COR-L47 (cell line): Measurements from ENCODE around the gene JARID2.

Experiments
- DNase-seq: peaks from one replicate; lab custom pipeline; 2025; lab: John Stamatoyannopoulos, UW

The JARID2 gene

DNA sequence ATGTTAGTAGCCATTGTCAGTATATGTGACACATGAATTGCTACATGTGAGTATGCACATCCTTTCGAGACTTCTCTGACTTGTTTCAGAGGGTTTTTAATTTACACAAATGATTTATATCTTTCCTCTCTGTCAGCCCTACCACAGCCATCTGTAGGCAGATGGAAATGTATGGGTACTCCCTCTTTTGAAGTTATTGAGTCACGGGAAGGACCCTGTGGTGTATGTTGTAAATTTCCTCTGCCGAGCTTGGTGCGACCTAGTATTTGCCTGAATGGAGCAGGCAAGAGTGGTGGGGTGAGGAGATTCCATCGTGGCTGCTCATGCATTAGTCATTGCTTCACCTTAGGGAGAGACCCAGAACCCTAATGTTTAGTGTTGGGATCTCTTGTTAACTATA, 171.9 kb downstream of the JARID2 start:
- no peak for DNase-seq

DNA sequence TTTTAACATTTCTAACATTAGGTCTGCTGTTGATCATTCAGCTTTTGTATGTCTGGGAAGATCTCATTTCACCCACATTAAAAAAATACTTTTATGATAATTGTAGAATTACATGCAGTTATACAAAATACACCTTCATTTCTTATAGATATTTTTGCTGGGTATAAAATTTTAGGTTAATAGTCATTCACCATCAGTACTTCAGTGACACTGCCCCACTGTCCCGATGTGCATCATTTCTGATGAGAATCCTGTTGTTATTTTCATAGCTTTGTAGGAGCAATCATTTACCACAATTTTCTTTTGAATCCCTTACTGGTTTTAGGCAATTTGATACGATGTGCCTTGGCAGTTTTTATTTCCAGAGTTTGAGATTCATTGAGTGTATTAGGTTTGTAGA, 173.6 kb downstream of the JARID2 start:
- no peak for DNase-seq

DNA sequence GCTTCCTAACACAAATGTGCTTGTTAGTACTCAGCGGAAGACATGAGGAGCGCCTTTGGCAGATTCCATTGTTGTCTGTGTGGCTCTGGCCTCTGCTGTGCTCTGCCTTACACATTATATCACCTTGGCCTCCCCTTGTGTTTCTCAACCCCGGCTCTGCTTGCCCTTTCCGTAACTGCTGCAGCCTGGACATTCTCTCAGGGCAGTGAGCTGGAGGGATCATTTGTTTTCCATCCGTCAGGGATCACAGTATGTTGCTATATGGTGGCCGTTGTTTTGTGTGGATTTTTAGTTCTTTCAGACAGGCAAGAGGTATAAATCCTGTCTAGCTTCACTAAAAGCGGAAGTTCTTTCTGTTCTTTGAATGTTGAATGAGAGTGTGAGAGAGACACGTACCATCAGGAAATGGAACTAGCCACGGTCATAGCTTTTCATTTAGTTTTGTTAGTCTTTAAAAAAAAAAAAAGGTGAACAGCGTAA, 175.1 kb downstream of the JARID2 start:
- no peak for DNase-seq

DNA sequence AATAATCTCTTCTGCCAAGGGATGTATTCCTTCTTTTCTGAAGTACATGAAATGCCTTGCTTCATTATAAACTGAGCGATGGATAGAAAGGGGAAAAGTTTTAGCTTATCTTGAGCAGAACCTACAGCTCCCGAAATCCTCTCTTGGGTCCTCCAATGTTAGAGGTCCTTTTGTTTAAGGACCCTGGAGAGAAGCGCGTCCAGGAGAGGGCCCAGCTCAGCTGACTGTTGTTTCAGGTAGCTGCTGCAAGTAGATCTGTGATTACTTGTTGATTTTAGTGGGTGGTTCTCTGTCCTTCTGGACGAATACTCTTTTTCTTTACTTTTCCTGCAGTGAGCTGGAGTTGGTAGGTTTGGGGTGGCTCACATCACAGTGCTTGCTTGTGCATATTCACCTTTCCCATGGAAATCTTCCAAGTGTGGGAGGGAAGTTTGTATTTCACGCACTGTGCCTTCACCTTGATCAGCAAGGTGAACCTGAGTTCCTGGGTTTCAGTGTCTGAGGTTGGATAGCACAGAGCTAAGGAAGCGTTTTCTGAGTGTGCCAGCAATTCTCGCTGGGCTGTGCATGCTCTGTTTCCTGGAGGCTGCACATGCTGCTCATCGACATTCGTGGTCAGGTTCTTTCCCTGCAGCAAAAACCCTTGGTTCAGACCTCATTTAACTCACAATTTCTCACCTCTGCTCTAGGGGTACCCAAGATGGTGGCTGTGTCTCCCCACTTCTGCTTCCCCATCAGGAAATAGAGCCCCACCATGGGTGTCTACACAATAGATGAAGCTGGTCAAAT, 176.3 kb downstream of the JARID2 start:
- no peak for DNase-seq

DNA sequence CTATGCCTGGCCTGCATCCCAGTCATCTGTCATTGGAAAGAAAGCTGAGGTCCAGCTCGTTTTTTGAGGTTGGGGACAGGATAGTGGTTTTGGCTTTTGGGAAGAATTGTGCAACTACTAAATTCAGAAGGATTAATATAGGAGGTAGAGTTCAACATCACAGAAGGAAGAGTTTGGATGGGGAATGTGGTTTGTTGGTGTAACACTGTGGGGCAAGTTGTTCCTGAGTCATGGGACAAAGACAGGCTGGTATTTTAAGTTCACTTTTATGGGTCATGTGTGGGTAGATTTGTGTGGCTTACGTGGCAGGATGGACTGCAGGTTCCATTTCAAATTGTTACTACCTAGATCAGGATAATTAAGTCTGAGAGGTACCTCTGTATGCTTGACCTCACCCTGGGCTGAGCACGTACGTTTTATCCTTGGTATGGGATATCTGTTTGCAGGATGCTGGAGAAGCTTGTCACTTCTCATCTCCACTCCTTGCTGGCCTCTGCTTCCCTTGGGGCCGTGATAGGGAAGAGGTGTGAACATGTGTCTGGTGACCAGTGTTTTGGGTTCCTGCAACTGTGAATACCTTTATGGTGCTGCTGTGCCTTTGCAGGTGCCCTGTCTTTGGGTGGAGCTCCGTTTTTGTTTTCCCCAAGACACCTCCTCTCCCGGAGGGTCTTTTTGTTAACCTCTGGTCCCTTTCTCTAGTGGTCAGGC, 177.6 kb downstream of the JARID2 start:
- no peak for DNase-seq

DNA sequence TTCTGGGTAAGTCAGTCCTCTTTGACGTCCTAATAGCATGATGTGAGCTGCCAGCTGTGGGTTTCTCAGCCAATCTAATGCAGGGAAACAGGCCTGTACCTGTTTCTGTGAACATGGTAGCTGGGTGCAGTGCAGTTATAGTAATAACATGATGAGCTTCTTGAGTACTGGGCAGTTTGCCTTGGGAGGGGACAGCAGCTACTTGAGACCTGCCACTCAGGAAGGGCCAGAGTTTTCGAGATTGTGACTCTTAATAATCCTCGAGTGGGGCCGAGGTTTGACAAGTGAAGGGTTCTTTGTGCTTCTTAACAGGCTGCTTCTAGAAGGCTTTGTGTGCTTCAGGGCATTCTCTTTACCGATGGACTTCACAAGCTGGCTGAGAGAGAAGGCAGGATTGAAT, 180.1 kb downstream of the JARID2 start:
- DNase-seq: no peak

DNA sequence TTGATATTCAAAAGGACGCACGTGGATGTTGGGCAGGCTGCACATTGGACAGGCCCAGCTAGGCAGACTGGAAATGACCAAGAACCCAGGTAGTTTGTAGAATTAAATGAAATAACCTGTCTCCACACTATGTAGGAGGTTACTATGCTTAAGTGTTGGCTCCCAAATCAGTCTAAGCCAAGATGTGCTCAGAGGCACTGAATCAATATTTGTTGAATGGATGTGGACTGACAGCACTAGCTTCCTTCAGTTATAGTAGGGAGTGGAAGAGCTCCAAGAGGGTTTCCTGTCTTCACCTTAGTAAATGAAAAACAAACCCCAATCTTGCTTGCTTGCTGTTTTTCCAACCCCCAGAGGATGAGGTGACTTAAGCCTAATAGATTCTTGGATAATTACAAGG, 180.5 kb downstream of the JARID2 start:
- no peak for DNase-seq

DNA sequence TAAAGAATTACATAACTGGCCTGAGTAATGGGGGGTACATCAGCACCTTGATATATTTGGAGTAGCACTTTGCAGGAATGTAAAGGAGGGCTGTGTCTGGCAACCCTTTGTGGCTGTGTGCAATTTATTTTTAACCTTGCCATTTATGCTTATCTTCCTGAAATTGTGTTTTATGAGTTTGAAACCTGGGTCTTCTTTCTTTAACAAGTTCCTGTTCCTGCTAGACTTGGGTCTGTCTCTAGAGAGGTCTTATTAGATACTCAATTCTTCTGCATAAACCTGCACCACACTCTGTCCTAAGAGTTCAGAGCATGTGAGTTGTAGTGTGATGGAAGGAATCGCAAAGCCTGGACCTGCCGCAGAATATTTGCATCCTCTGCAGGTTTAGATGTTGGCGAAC, 181.0 kb downstream of the JARID2 start:
- no peak for DNase-seq

DNA sequence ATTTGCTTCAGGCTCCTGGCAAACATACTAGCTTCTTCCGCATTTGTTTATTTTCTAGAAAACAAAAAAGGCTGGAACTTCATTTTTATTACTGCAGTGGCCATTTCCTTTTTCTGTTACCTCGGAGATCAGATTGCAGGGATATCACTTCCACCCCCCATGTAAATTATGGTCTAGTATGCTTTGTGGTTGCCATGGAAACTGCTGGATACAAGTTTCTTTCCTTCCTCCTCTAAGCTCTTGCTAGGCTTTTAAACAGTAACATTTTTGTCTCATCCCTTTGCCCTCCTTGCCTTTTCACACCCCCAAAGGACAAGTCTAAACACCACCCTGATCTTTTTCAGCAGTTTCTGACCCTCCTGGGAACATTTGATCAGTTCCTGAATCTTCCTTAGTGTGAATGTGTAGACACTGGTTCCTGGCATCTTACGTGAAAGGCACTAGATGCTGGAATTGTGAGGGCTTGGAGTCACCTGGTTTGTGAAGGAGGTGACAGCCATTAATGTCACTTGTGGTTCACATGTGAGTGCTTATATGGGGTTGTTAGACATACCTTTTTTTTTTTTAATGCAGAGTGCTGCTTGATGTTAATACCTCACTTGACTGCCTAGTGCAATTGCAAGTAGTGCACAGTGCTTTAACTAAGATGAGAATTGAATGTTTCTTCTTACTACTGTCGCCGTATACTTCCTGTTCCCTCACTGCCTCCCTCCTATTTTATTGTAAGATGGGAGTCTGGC, 181.6 kb downstream of the JARID2 start:
- DNase-seq: no peak

DNA sequence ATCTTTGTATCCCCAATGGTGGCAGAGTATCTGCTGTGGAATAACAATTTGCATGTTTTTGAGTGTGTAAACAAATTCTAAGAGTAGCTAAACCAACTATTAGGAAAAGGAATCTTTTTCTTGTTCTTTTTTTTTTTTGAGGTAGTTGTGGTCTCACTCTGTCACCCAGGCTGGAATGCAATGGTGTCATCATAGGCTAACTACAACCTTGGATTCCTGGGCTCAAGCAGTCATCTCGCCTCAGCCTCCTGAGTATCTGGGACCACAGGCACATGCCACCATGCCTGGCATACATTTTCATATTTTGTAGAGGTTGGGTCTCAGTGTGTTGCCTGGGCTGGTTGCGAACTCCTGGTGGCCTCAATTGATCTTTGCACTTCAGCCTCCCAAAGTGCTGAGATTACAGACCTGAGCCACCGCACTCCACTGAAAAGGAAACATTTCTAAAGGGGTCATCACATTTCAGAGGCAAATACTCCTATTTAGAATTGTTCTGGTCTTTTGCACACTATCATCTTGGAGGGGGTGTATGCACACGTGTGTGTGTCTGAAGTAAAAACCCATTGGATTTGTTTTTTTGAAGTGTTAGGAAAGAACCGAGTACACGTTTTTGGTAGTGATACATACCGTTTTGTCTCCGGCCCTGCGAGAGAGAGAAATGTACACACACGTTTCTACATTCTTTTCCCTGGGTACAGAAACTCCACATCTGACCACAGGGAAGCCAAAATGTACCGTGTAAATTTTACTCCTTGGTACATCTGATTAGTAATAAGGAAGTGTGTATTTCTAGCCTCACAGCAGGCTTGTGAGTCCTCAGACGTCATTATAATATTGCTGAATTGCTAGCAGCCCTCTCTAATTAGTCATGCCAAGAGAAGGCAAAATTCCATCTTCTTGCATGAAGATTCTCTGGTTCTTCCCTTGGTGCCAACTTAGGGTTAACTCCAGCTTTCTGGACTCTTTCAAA, 183.6 kb downstream of the JARID2 start:
- DNase-seq: no peak

DNA sequence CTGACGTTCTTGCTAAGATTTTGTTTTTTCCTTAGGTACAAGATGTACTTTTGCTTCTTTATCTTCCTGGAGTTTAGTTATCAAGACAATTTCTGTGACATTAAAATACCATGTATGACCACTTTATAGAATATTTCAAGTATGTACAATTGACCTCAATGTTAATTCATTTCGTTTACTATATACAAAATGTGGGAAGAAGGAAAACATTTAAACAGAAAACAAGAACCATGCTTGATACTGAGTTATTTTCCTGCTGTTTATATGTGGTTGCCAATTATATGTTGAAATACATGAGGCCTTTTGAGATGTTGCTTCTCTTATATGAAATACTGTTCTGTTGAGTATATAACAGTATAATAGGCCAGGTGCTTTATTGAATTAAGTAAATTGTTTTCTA, 184.3 kb downstream of the JARID2 start:
- no peak for DNase-seq

DNA sequence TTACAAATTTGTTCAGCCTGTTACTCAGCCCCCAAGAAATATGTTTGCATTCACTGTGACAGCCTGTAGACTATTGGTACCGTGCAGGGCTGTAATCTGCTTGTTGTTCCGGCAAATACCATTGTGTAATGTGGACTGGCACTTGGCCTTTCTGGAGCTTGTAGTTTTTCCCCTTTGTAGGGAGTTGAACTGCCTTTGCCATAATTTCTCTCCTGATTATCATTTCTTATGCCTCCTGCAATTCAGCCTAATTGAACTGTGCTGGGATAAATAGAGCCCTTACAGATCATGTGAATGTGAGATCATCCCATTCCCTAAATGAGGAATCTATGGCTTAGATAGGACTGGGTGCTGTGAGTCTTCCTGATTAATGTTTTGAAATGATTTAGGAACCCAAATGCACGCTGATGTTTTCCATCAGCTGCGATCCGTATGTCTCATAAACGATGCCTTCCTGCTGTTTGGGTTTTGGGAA, 185.1 kb downstream of the JARID2 start:
- DNase-seq: no peak

DNA sequence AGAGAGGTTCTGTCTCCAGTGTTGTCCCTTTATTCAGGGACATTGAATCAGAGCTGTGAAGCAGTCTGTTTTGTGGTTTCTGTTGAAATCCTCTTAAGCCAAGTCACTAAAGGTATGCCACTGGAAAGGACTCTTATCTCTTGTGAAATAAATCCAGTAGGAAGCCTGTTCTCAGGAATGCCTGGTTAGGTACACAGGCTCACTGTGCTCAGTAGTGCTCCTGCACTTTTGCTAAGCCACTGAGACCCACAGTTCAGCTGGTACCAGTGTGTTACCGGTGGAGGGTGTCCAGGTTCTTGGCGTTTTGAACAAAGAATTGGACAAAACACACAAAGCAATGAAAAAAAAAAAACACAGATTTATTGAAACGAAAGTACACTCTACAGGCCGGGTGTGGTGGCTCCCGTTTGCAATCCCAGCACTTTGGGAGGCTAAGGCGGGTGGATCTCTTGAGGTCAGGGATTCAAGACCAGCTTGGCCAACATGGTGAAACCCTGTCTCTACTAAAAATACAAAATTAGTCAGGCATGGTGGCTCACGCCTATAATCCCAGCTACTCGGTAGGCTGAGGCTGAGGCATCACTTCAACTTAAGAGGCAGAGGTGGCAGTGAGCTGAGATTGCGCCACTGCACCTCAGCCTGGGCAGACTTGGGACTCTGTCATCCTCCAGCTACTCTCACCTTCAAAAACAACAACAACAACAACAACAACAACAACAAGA, 186.1 kb downstream of the JARID2 start:
- DNase-seq: no peak

DNA sequence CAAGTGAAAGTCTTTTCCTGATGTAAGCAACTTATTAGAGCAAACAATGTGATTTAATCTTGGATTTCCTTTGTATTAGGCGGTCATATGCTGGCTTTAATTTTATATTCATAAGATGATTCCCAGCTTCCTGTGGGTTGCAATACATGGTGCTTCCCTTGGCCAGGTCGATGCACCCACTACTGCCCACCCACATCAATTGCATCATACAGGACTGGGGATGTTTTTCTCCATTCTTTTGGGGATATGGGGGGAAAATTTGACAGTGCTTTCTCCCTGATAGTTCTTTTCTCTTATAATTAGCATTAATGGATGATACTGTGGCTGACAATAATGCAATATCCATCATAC, 187.6 kb downstream of the JARID2 start:
- DNase-seq: no peak

DNA sequence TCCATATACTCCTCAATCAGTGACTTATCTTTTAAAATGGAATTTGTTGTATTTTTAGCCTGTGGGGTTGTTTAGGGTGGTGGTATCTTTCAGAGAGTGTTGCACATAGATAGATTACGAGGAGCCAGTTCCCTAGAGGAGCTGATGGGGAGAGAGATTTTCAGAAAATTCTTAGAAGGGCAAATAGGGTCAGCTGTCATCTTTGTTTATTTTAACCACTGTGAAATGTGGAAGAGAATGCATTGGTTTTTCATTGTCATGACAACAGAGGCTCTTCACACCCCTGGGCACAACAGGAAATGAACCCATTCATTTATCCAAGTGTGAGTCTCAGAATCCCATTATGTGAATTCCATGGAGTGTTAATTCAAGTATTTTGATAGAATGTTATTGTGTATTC, 188.4 kb downstream of the JARID2 start:
- DNase-seq: no peak

DNA sequence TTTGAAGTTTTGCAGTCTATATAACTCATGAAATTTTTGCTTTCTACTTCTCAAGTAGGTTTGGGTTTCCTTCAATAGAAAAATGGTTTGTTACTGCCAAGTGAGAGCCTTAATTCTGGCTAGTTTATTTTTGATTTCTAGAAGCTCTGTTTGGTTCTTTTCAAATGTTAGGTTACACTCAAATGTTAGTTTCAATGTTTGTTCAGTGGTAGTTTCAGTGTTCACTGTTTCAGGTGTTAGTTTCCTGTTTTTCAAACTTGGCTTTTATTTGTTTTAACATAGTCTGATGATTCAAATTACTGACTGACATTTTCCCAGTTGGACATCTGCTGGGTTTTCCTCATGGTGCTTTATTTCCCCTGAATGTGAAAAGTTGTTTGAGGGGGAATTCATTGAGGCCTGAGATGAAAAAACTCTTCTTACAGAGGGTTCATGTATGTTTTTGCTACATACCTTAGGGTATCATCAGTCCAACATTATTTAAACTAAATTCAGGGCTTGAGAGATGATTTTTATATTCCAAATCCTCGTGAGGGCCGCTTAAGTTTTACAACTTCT, 189.0 kb downstream of the JARID2 start:
- DNase-seq: no peak

DNA sequence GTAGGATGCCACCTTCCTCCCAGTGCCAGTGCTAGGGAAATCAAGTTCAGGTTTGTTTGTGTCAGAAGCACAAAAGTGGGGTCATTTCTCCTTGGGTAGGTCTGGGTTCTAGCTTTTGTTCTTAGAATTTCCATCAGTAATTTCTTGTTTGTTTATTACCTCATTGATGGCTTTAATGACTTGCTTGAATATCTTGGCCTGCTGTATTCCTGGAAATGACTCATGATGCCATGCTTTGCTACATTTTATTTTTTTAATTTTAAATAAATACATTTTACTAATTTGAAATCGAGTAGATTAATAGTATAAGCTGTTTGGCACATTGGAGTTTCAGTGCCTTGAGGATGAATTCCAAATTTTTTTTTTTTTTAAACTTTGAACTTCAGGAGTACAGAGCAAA, 189.6 kb downstream of the JARID2 start:
- no peak for DNase-seq

DNA sequence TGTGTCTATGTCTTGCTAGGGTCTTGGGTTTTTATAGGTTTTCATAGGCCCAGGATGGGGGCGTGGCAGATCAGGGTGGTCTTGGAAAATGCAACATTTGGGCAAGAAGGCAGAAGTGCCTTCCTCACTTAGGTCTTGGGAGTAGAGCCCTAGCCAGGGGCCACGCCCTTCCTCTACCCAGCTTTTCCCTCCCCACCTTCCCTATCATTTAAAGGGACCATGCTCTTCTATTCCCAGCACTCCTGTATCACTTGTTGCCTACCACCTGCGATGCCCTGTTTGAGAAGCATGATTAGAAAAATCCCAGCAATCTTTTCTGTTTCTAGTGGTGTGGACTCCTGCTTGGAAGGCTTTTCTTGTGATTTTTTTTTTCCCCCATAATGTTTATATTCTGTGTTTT, 190.6 kb downstream of the JARID2 start:
- DNase-seq: no peak

DNA sequence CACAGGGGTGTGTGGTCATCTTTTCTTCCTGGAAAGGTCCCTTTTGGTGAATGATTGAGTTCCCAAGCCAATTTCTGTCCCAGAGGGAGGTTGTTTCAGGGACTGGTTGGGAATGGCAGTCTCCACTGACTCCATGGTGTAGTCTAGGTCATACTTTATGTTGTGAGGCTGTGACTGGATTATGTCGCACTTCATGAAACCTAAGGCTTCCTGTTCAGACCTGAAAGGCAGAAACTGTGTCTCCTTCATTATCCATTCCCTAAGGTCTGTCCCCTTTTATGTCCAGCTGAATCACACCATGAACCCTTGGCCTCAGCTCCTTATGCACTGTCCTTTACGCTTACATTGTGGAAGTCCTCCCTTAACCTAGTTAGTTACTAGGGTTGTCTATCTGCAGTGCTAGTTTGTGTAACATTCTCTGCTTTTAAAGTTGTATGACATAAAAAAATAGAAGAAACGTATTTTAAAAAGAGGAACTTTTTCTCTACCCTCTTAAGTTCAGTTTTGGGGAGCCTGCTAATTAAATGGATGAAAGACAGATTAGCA, 191.3 kb downstream of the JARID2 start:
- no peak for DNase-seq

DNA sequence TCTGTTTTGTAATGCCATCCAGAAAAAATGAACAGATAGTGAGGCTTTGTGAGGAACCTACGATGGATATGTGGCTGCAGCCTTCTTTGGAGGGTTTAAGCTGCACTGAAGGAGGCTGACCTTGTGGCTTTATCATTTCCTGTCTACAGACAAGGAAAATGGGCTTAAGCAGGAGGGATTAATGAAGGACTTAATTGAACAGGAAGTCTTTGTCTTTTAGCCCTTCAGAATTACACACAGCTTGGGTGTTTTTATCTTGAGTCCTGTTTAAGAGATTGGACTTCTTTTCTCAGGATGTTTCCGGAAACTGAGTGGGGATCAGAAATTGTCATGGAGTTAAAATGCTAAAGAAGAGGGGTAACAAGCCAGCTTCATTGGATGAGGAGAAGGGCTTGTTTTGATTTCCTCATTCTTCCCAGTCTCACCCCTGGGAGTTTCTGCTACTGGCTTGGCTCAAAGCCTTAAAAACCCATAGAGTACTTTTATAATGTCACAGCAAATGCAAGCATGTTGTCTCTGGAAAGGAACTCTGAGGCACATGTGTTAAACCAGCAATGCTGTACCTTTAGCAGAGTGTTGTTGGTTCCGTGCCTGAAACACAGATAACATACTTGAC, 193.6 kb downstream of the JARID2 start:
- no peak for DNase-seq
